ENCODE data around the gene EGR1.

Gene EGR1

GRCh38 chr5:138491669-138492559 is 26.6 kb downstream of the EGR1 start:
- DNase-seq (ENCODE audit: low spot score) = peak; percentile 98
- no peak for TF ChIP-seq CTCF (IDR thresholded peaks at IDR 0.05; ENCODE audit: extremely low read depth, missing control alignments)

- no peak for TF ChIP-seq CTCF (IDR thresholded peaks at IDR 0.05; ENCODE audit: extremely low read depth, missing control alignments)
- DNase-seq (ENCODE audit: low spot score) = no peak
Measured at GRCh38 chr5:138492560-138493045, 27.3 kb downstream of the EGR1 start.

- no peak for TF ChIP-seq CTCF (IDR thresholded peaks at IDR 0.05; ENCODE audit: extremely low read depth, missing control alignments)
- DNase-seq (ENCODE audit: low spot score) = no peak
Measured at GRCh38 chr5:138495351-138495750, 30.1 kb downstream of the EGR1 start.

GRCh38 chr5:138498376-138498775 is 33.1 kb downstream of the EGR1 start:
- no peak for DNase-seq (ENCODE audit: low spot score)
- no peak for TF ChIP-seq CTCF (IDR thresholded peaks at IDR 0.05; ENCODE audit: extremely low read depth, missing control alignments)

GRCh38 chr5:138502121-138502520 is 36.8 kb downstream of the EGR1 start:
- no peak for DNase-seq (ENCODE audit: low spot score)
- TF ChIP-seq CTCF (IDR thresholded peaks at IDR 0.05; ENCODE audit: extremely low read depth, missing control alignments) = no peak

- DNase-seq (ENCODE audit: low spot score) = no peak
- TF ChIP-seq CTCF (IDR thresholded peaks at IDR 0.05; ENCODE audit: extremely low read depth, missing control alignments) = no peak
Measured at GRCh38 chr5:138502521-138502920, 37.2 kb downstream of the EGR1 start.

GRCh38 chr5:138503487-138504270 is 38.4 kb downstream of the EGR1 start:
- peak; percentile 65 for DNase-seq (ENCODE audit: low spot score)
- peak; percentile 76 for TF ChIP-seq CTCF (IDR thresholded peaks at IDR 0.05; ENCODE audit: extremely low read depth, missing control alignments)

All from GM20000 (cell line).